ENCODE measurements around the gene IGFBP2. TPM values are rescaled to one million over a fixed set of nuclear protein-coding genes. Genes with fewer than 3 reads are reported as not detected.

The IGFBP2 gene
- total RNA-seq, 1 donor from 2014 or later, result not detected

DNA sequence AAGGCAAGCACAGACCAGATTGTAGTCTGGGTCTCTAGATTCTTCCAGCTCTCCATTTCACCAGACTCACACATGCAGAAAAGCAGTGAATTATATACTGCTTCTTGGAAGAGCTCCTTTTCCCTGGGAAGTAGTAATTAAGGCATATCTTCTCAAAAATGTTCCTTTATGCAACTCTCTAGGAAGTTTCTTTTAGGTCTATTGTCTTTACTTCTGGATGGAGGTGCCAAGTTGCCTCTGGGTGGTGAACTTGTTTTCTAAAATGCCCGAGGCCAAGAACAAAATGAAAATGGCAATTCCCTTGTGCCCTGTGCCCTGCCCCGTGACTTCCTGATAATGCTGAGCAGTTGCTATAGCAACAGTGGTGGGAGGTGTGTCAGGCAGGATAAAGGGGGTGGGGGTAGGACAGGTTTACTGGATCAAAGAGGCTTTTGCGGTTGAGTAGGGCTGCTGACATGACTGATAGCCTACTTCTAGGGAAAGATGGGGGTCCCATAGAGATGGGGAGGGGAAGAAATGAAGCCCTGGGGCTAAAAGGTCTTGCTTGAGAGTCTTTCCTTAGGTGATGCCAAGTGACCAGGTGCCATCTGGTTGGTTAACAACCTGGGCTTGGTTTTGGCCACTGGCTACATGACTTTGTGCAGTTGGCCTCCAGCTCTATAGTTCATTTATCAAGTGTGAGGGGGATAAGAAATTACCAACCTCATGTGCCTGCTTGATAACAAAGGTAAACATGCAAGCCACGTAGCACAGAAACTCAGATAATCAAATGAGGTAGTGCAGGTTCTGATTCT lies 11.8 kb downstream of the IGFBP2 start:
- Mint-ChIP-seq H3K4me3 (no peak overlapping the region), H3K9me3 (no peaks in the 10 kb centered on the region), H3K4me1 (peaks cover 2% of the 10 kb centered on the region), H3K27ac (no peak overlapping the region), H3K27me3 (peaks cover 32% of the 10 kb centered on the region), H3K36me3 (ENCODE audit: low read depth) (no peaks in the 10 kb centered on the region)
- no peak for DNase-seq
- ChIA-PET CTCF (no interaction called here), POLR2A (no interaction called here)
- ATAC-seq (ENCODE audit: low read depth), result no peak
- TF ChIP-seq CTCF (IDR thresholded peaks at IDR 0.05), result no peak
- intact Hi-C loops (cut with micrococcal nuclease), result no loop called here

- intact Hi-C loops (cut with micrococcal nuclease), result no loop called here
- H3K4me3 Mint-ChIP-seq, result no peak overlapping the region
- H3K9me3 Mint-ChIP-seq, result no peaks in the 10 kb centered on the region
- ChIA-PET CTCF (no interaction called here), POLR2A (no interaction called here)
- ATAC-seq (ENCODE audit: low read depth) (no peak), DNase-seq (no peak)
- H3K36me3 Mint-ChIP-seq (ENCODE audit: low read depth), result no peaks in the 10 kb centered on the region
- peaks cover 32% of the 10 kb centered on the region for H3K27me3 Mint-ChIP-seq
- no peak overlapping the region for H3K27ac Mint-ChIP-seq
- H3K4me1 Mint-ChIP-seq, result peaks cover 2% of the 10 kb centered on the region
- no peak for TF ChIP-seq CTCF (IDR thresholded peaks at IDR 0.05)
These were observed 12.4 kb downstream of the IGFBP2 start for GRCh38 chr2:216645636-216645950.

GRCh38 chr2:216646116-216646515 lies 12.9 kb downstream of the IGFBP2 start:
- Mint-ChIP-seq H3K4me1 (peaks cover 2% of the 10 kb centered on the region), H3K27me3 (peaks cover 35% of the 10 kb centered on the region), H3K9me3 (no peaks in the 10 kb centered on the region), H3K36me3 (ENCODE audit: low read depth) (no peaks in the 10 kb centered on the region), H3K27ac (no peak overlapping the region), H3K4me3 (no peak overlapping the region)
- CTCF ChIA-PET, result interaction anchor here (1.7 kb wide), 1 partner anchor 19 kb away, joined by 3 read pairs; no protein-coding TSS in a partner anchor
- DNase-seq (no peak), ATAC-seq (ENCODE audit: low read depth) (no peak)
- intact Hi-C loops (cut with micrococcal nuclease), result no loop called here
- TF ChIP-seq CTCF (IDR thresholded peaks at IDR 0.05), result no peak
- POLR2A ChIA-PET, result no interaction called here

DNA sequence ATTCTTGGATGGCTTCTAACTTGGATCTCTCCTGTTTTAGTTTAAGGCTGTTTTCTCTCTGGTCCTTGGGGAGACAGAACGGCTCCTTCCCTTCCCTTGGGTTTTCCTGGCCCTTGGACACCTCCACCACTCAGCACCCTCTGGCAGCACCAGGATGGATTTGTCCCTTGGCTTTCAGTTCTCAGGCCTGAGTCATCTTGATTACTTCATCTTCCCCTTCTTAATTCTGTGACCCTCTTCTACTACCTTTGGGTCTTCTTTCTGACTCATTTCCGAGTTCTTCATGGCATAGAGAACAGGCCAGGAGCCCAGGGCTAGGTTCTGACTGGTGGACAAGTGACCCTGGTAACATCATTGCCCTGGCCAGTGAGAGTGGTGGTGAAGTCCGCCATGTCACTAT lies 14.9 kb downstream of the IGFBP2 start:
- Mint-ChIP-seq H3K9me3 (no peaks in the 10 kb centered on the region), H3K4me3 (no peak overlapping the region), H3K36me3 (ENCODE audit: low read depth) (no peaks in the 10 kb centered on the region), H3K4me1 (peaks cover 2% of the 10 kb centered on the region), H3K27me3 (peaks cover 34% of the 10 kb centered on the region), H3K27ac (no peak overlapping the region)
- ATAC-seq (ENCODE audit: low read depth), result no peak
- DNase-seq, result no peak
- intact Hi-C loops (cut with micrococcal nuclease), result no loop called here
- no peak for TF ChIP-seq CTCF (IDR thresholded peaks at IDR 0.05)
- ChIA-PET POLR2A (no interaction called here), CTCF (interaction anchor here (1.7 kb wide), 1 partner anchor 17 kb away, joined by 3 read pairs; no protein-coding TSS in a partner anchor)

DNA sequence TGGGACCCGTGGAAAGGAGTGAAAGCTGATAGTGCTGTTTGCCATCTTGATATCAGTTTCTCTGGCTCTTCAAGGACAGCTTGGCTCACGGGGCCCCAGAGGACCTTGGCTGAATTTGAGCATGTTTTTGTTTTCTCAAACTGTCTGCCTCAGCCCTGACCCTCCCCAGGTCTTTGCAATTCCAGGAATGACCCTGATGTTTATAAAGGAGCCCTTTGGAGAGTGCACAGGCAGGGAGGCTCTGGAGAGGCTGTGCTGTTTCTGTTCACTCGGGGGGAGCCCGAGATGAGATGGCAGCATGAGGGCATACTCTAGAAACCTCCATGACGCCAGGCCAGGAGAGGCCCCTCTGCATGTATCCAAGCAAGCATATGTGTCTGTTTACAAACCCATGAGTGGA lies 16.4 kb downstream of the IGFBP2 start:
- intact Hi-C loops (cut with micrococcal nuclease), result no loop called here

More for the DNA sequence above, 16.4 kb downstream of the IGFBP2 start:
- H3K27me3 Mint-ChIP-seq, result peaks cover 31% of the 10 kb centered on the region
- H3K4me3 Mint-ChIP-seq, result no peak overlapping the region
- H3K9me3 Mint-ChIP-seq, result no peaks in the 10 kb centered on the region
- no peak for ATAC-seq (ENCODE audit: low read depth)
- no peak overlapping the region for H3K27ac Mint-ChIP-seq
- no peak for TF ChIP-seq CTCF (IDR thresholded peaks at IDR 0.05)
- peaks cover 1% of the 10 kb centered on the region for H3K4me1 Mint-ChIP-seq
- H3K36me3 Mint-ChIP-seq (ENCODE audit: low read depth), result no peaks in the 10 kb centered on the region
- ChIA-PET POLR2A (no interaction called here), CTCF (no interaction called here)
- no peak for DNase-seq

Data from activated B cell treated with CpG ODN at 0.5 μM for 24 hours (primary cell).